Measurements from ENCODE around the gene OTOS. TPM values are rescaled to one million over a fixed set of nuclear protein-coding genes. Genes with fewer than 3 reads are reported as not detected.

OTOS gene
- total and polyA plus RNA-seq, 2 donors (not counting 1 experiment from before 2014, with no cell fraction given): not detected

GRCh38 chr2:240143276-240143675 lies 2.8 kb upstream of the OTOS start:
- no peaks in the 10 kb centered on the region for H3K9me3 ChIP-seq (ENCODE audit: control extremely low read depth in 1 of 3, control insufficient read depth in 2 of 3, insufficient read depth in 1 of 3, low read length in 2 of 3)
- H2AFZ ChIP-seq (ENCODE audit: insufficient read depth, low read depth, low read length, poor library complexity, severe bottlenecking): peak overlapping the region; percentile 56
- peaks cover 3% of the 10 kb centered on the region for H3K79me2 ChIP-seq (ENCODE audit: control insufficient read depth, insufficient read depth, low read length)
- peaks cover 2% of the 10 kb centered on the region for H3K4me1 Mint-ChIP-seq
- TF ChIP-seq CTCF (IDR thresholded peaks at IDR 0.05) (no peak), EZH2 (IDR thresholded peaks at IDR 0.05; ENCODE audit: borderline replicate concordance, insufficient read depth, low read depth, low read length, poor library complexity, severe bottlenecking) (no peak)
- peaks cover 18% of the 10 kb centered on the region for H3K27me3 Mint-ChIP-seq
- H3K27ac ChIP-seq (ENCODE audit: low read length in 2 of 2): no peak overlapping the region
- no peak overlapping the region for H3K4me3 Mint-ChIP-seq
- POLR2A ChIA-PET: no interaction called here
- H3K4me3 ChIP-seq (ENCODE audit: control extremely low read depth in 1 of 5, extremely low read depth in 1 of 5, insufficient read depth in 1 of 5, low read depth in 2 of 5, low read length in 4 of 5): no peak overlapping the region
- peaks cover 3 to 7% of the 10 kb centered on the region in 2 donors for H3K4me1 ChIP-seq (ENCODE audit: control insufficient read depth in 2 of 2, insufficient read depth in 2 of 2, low read length in 2 of 2)
- 74% methylated on average over 6 of the region's 6 CpGs for WGBS (ENCODE audit: insufficient coverage)
- no peak for DNase-seq
- H3K4me2 ChIP-seq (replicated peaks; ENCODE audit: low read depth, low read length, poor library complexity, severe bottlenecking): peak overlapping the region; percentile 47
- no peaks in the 10 kb centered on the region for H4K20me1 ChIP-seq (ENCODE audit: control insufficient read depth, insufficient read depth, low read length, poor library complexity, severe bottlenecking)
- H3K27ac Mint-ChIP-seq: no peak overlapping the region
- no peaks in the 10 kb centered on the region for H3K9me3 Mint-ChIP-seq (ENCODE audit: insufficient read depth)
- H3K9ac ChIP-seq (ENCODE audit: low read length): no peak overlapping the region
- intact Hi-C loops (cut with micrococcal nuclease): loop anchor here (5.0 kb wide), 1 partner anchor 1356 kb away; no protein-coding TSS in a partner anchor
- H3K36me3 ChIP-seq (replicated peaks in 1 of 2; ENCODE audit: control extremely low read depth in 1 of 2, control insufficient read depth in 1 of 2, extremely low read depth in 1 of 2, insufficient read depth in 2 of 2, low read length in 1 of 2): no peaks in the 10 kb centered on the region
- H3K27me3 ChIP-seq (replicated peaks in 1 of 4; ENCODE audit: control extremely low read depth in 1 of 4, control insufficient read depth in 3 of 4, insufficient read depth in 4 of 4, low read length in 3 of 4): peaks cover 0 to 15% (median 5%) of the 10 kb centered on the region in 4 experiments
- ATAC-seq (ENCODE audit: low read depth): no peak
- CTCF ChIA-PET: interaction anchor here (0.6 to 9.2 kb wide), 22 partner anchors 8 to 1773 kb away, joined by 3 to 136 read pairs (median 6); partner anchors contain the start of gene NDUFA10

- peaks cover 2% of the 10 kb centered on the region for H3K4me1 Mint-ChIP-seq
- ATAC-seq (ENCODE audit: low read depth) (no peak), DNase-seq (no peak)
- ChIA-PET CTCF (interaction anchor here (0.6 to 9.2 kb wide), 17 partner anchors 8 to 1109 kb away, joined by 3 to 136 read pairs (median 6); partner anchors contain the start of gene NDUFA10), POLR2A (no interaction called here)
- H3K27ac Mint-ChIP-seq: no peak overlapping the region
- 84% methylated on average over 4 of the region's 5 CpGs for WGBS (ENCODE audit: insufficient coverage)
- Histone ChIP-seq H4K20me1 (ENCODE audit: control insufficient read depth, insufficient read depth, low read length, poor library complexity, severe bottlenecking) (no peaks in the 10 kb centered on the region), H3K4me2 (replicated peaks; ENCODE audit: low read depth, low read length, poor library complexity, severe bottlenecking) (no peak overlapping the region), H2AFZ (ENCODE audit: insufficient read depth, low read depth, low read length, poor library complexity, severe bottlenecking) (no peak overlapping the region), H3K9ac (ENCODE audit: low read length) (no peak overlapping the region), H3K79me2 (ENCODE audit: control insufficient read depth, insufficient read depth, low read length) (peaks cover 3% of the 10 kb centered on the region), H3K9me3 (ENCODE audit: control extremely low read depth in 1 of 3, control insufficient read depth in 2 of 3, insufficient read depth in 1 of 3, low read length in 2 of 3) (no peaks in the 10 kb centered on the region), H3K4me3 (ENCODE audit: control extremely low read depth in 1 of 5, extremely low read depth in 1 of 5, insufficient read depth in 1 of 5, low read depth in 2 of 5, low read length in 4 of 5) (no peak overlapping the region), H3K27me3 (replicated peaks in 1 of 4; ENCODE audit: control extremely low read depth in 1 of 4, control insufficient read depth in 3 of 4, insufficient read depth in 4 of 4, low read length in 3 of 4) (peaks cover 0 to 15% (median 5%) of the 10 kb centered on the region in 4 experiments), H3K36me3 (replicated peaks in 1 of 2; ENCODE audit: control extremely low read depth in 1 of 2, control insufficient read depth in 1 of 2, extremely low read depth in 1 of 2, insufficient read depth in 2 of 2, low read length in 1 of 2) (no peaks in the 10 kb centered on the region), H3K27ac (ENCODE audit: low read length in 2 of 2) (no peak overlapping the region), H3K4me1 (ENCODE audit: control insufficient read depth in 2 of 2, insufficient read depth in 2 of 2, low read length in 2 of 2) (peaks cover 3 to 7% of the 10 kb centered on the region in 2 donors)
- intact Hi-C loops (cut with micrococcal nuclease): loop anchor here (5.0 kb wide), 1 partner anchor 1356 kb away; no protein-coding TSS in a partner anchor
- H3K9me3 Mint-ChIP-seq (ENCODE audit: insufficient read depth): no peaks in the 10 kb centered on the region
- H3K4me3 Mint-ChIP-seq: no peak overlapping the region
- no peak for TF ChIP-seq CTCF (IDR thresholded peaks at IDR 0.05)
- peaks cover 18% of the 10 kb centered on the region for H3K27me3 Mint-ChIP-seq
Measured at GRCh38 chr2:240142859-240143258, 2.4 kb upstream of the OTOS start.
